B cell (primary cell): ENCODE results near the gene LAT. TPM values are rescaled to one million over a fixed set of nuclear protein-coding genes. Genes with fewer than 3 reads are reported as not detected.

ENCODE experiments used
- ATAC-seq: fragments of 200-7000 bp; cut with Tn5 transposase; one replicate; pipeline ENCODE4 v1.10.0; 2021; ENCODE audit warnings: low read depth, mild to moderate bottlenecking, moderate number of reproducible peaks, moderate library complexity
- CTCF ChIA-PET: fragments of 350-600 bp; sonication (Branson Sonifier 250); formaldehyde crosslinking; loops from one replicate; lab custom pipeline; 2021; ENCODE audit warnings: antibody characterized with exemption, inconsistent platforms; lab: Charles Lee
- POLR2A ChIA-PET: fragments of 350-600 bp; sonication (Branson Sonifier 250); formaldehyde crosslinking; loops from one replicate; lab custom pipeline; 2021; ENCODE audit warnings: antibody characterized with exemption; lab: Charles Lee
- DNase-seq: peaks from one replicate; pipeline ENCODE4 v3.0.0; 2013
- H2AFZ ChIP-seq: 2 replicates; pipeline ENCODE4 v1.6.1; 2012; ENCODE audit warnings: mild to moderate bottlenecking, low read depth, low read length; ENCODE audit not compliant: insufficient read depth, poor library complexity, severe bottlenecking
- H3K27ac ChIP-seq, 2 donors: 1 replicate in 1 of 2; 2 replicates in 1 of 2; pipeline ENCODE4 v1.5.1; 2012 to 2013; ENCODE audit warnings: low read length in 2 of 2, mild to moderate bottlenecking in 2 of 2, moderate library complexity in 1 of 2
- H3K27me3 ChIP-seq, 4 experiments: fragments of 200-600 bp in 1 of 4; sonication (generic) in 1 of 4; replicated peaks in 1 of 4; 1 replicate in 2 of 4; 2 replicates in 2 of 4; pipeline versions ENCODE4 v1.6.1 to v1.7.0; 2013 to 2016; ENCODE audit warnings: low read length in 3 of 4, mild to moderate bottlenecking in 2 of 4, mixed read lengths in 1 of 4, moderate library complexity in 1 of 4; ENCODE audit not compliant: insufficient read depth in 4 of 4, control insufficient read depth in 3 of 4; ENCODE audit errors: control extremely low read depth in 1 of 4
- H3K36me3 ChIP-seq, 2 experiments: replicated peaks in 1 of 2; 1 replicate in 1 of 2; 2 replicates in 1 of 2; pipeline versions ENCODE4 v1.6.1 to v1.7.1; 2013; ENCODE audit warnings: low read length in 1 of 2; ENCODE audit not compliant: insufficient read depth in 2 of 2, control insufficient read depth in 1 of 2; ENCODE audit errors: control extremely low read depth in 1 of 2, extremely low read depth in 1 of 2
- H3K4me1 ChIP-seq, 2 donors: fragments of 200-600 bp in 1 of 2; sonication (generic) in 1 of 2; 1 replicate in 1 of 2; 2 replicates in 1 of 2; pipeline versions ENCODE4 v1.5.1 to v1.6.1; 2013 to 2017; ENCODE audit warnings: low read length in 2 of 2; ENCODE audit not compliant: control insufficient read depth in 2 of 2, insufficient read depth in 2 of 2
- H3K4me2 ChIP-seq: replicated peaks from 2 replicates; pipeline ENCODE3; 2012; ENCODE audit warnings: mild to moderate bottlenecking, low read depth, low read length; ENCODE audit not compliant: poor library complexity, severe bottlenecking
- H3K4me3 ChIP-seq, 5 experiments: fragments of 200-600 bp in 1 of 5; sonication (generic) in 1 of 5; 1 replicate in 3 of 5; 2 replicates in 2 of 5; pipeline versions ENCODE4 v1.5.1 to v1.7.0; 2011 to 2016; ENCODE audit warnings: low read length in 4 of 5, mild to moderate bottlenecking in 4 of 5, low read depth in 2 of 5, control low read depth in 1 of 5, moderate library complexity in 1 of 5; ENCODE audit not compliant: insufficient read depth in 1 of 5; ENCODE audit errors: control extremely low read depth in 1 of 5, extremely low read depth in 1 of 5
- H3K79me2 ChIP-seq: fragments of 200-600 bp; sonication (generic); one replicate; pipeline ENCODE4 v1.6.0; 2016; ENCODE audit warnings: low read length; ENCODE audit not compliant: control insufficient read depth, insufficient read depth
- H3K9ac ChIP-seq: fragments of 200-600 bp; sonication (generic); 2 replicates; pipeline ENCODE4 v1.6.1; 2017; ENCODE audit warnings: mild to moderate bottlenecking, low read length, moderate library complexity
- H3K9me3 ChIP-seq, 3 donors: one replicate each; pipeline versions ENCODE4 v1.6.1 to v1.7.1; 2013; ENCODE audit warnings: low read length in 2 of 3; ENCODE audit not compliant: control insufficient read depth in 2 of 3, insufficient read depth in 1 of 3; ENCODE audit errors: control extremely low read depth in 1 of 3
- H4K20me1 ChIP-seq: 2 replicates; pipeline ENCODE4 v1.6.0; 2012; ENCODE audit warnings: mild to moderate bottlenecking, low read length; ENCODE audit not compliant: insufficient read depth, control insufficient read depth, poor library complexity, severe bottlenecking
- H3K27ac Mint-ChIP-seq: one replicate; pipeline ENCODE4 v1.8.0; 2021; ENCODE audit warnings: mixed read lengths
- H3K27me3 Mint-ChIP-seq: one replicate; pipeline ENCODE4 v1.8.0; 2021; ENCODE audit warnings: mixed read lengths
- H3K4me1 Mint-ChIP-seq: one replicate; pipeline ENCODE4 v1.8.0; 2021; ENCODE audit warnings: mixed read lengths
- H3K4me3 Mint-ChIP-seq: one replicate; pipeline ENCODE4 v1.8.0; 2021; ENCODE audit warnings: mixed read lengths
- H3K9me3 Mint-ChIP-seq: one replicate; pipeline ENCODE4 v1.8.0; 2022; ENCODE audit warnings: mixed read lengths; ENCODE audit not compliant: insufficient read depth
- CTCF ChIP-seq: fragments of 200-600 bp; IDR thresholded peaks from one replicate; pipeline ENCODE4 v1.8.0; 2022; ENCODE audit warnings: antibody characterized with exemption, mild to moderate bottlenecking
- EZH2 ChIP-seq: IDR thresholded peaks from 2 replicates; pipeline ENCODE4 v1.6.1; 2012; ENCODE audit warnings: borderline replicate concordance, low read depth, mild to moderate bottlenecking, moderate library complexity, low read length; ENCODE audit not compliant: insufficient read depth, poor library complexity, severe bottlenecking
- WGBS: methylation state at CpG from one replicate; pipeline ENCODE4 v1.1.5; 2013; ENCODE audit warnings: missing lambda C conversion rate; ENCODE audit not compliant: insufficient coverage; 5-methylcytosine and 5-hydroxymethylcytosine counted together
- intact Hi-C: fragments of 100-400 bp; cut with micrococcal nuclease; formaldehyde crosslinking; loops from one replicate; pipeline ENCODE4 v1.10.0; 2022
- polyA plus RNA-seq: library from polyadenylated mRNA; depleted of rRNA; stranded (reverse); fragments of >200 nt; gene quantifications from 2 replicates; pipeline ENCODE4 v1.2.3, GENCODE V29; 2012
- total RNA-seq, 2 donors: library from RNA; stranded (reverse); fragments of 120-200 nt in 1 of 2; gene quantifications; 1 replicate in 1 of 2; 2 replicates in 1 of 2; pipeline versions ENCODE4 v1.2.3 to v1.2.4, GENCODE V29; 2013 to 2022

Gene LAT
- total and polyA plus RNA-seq, 2 donors (not counting 1 experiment from before 2014, with no cell fraction given): 10.6 to 12.2 TPM

- Mint-ChIP-seq H3K4me3 (peak overlapping the region; percentile 67), H3K27ac (no peak overlapping the region), H3K27me3 (peaks cover 3% of the 10 kb centered on the region), H3K4me1 (peaks cover 13% of the 10 kb centered on the region), H3K9me3 (peaks cover 6% of the 10 kb centered on the region)
- WGBS: 50% methylated on average over 14 of the region's 19 CpGs
- Histone ChIP-seq H3K4me3 (peak overlapping the region in 4 of 5 experiments; percentile 15 to 39 (median 33)), H3K9ac (no peak overlapping the region), H2AFZ (peak overlapping the region; percentile 28), H3K4me1 (peaks cover 16 to 22% of the 10 kb centered on the region in 2 donors), H3K9me3 (peaks cover 0 to 30% (median 12%) of the 10 kb centered on the region in 3 donors), H3K79me2 (peaks cover 3% of the 10 kb centered on the region), H3K27ac (no peak overlapping the region), H4K20me1 (peaks cover 30% of the 10 kb centered on the region), H3K27me3 (peaks cover 0 to 13% (median 0%) of the 10 kb centered on the region in 4 experiments), H3K36me3 (peaks cover 0 to 54% of the 10 kb centered on the region in 2 experiments), H3K4me2 (peak overlapping the region; percentile 74)
- DNase-seq (peak; percentile 29), ATAC-seq (no peak)
- ChIA-PET POLR2A (interaction anchor here (0.6 kb wide), 1 partner anchor 115 kb away, joined by 4 read pairs; no protein-coding TSS in a partner anchor), CTCF (interaction anchor here (0.6 kb wide), 1 partner anchor 13 kb away, joined by 3 read pairs; no protein-coding TSS in a partner anchor)
- intact Hi-C loops: no loop called here
- TF ChIP-seq EZH2 (no peak), CTCF (no peak)
Observed at GRCh38 chr16:28985211-28986041, 574 bp downstream of the LAT start.

GRCh38 chr16:28986046-28986445, 1.2 kb downstream of the LAT start:
- Mint-ChIP-seq H3K4me3 (no peak overlapping the region), H3K27ac (no peak overlapping the region), H3K27me3 (peaks cover 3% of the 10 kb centered on the region), H3K9me3 (peaks cover 6% of the 10 kb centered on the region), H3K4me1 (peaks cover 13% of the 10 kb centered on the region)
- ChIA-PET POLR2A (no interaction called here), CTCF (no interaction called here)
- TF ChIP-seq CTCF (no peak), EZH2 (no peak)
- WGBS: 92% methylated on average over 4 of the region's 9 CpGs
- peaks cover 16 to 22% of the 10 kb centered on the region in 2 donors for H3K4me1 ChIP-seq
- H3K4me2 ChIP-seq: no peak overlapping the region
- intact Hi-C loops: no loop called here
- no peak for DNase-seq
- H3K27ac ChIP-seq: no peak overlapping the region
- H4K20me1 ChIP-seq: peaks cover 30% of the 10 kb centered on the region
- peaks cover 0 to 13% (median 0%) of the 10 kb centered on the region in 4 experiments for H3K27me3 ChIP-seq
- no peak overlapping the region for H2AFZ ChIP-seq
- no peak for ATAC-seq
- H3K9me3 ChIP-seq: peaks cover 0 to 30% (median 12%) of the 10 kb centered on the region in 3 donors
- H3K4me3 ChIP-seq: no peak overlapping the region
- peaks cover 0 to 50% of the 10 kb centered on the region in 2 experiments for H3K36me3 ChIP-seq
- peaks cover 3% of the 10 kb centered on the region for H3K79me2 ChIP-seq
- no peak overlapping the region for H3K9ac ChIP-seq
